T-helper 2 cell treated with Interferon-gamma antibody and Interleukin-4, amounts not matched to agents 5 μg/mL and 100 μg/mL, for 36 hours (primary cell): ENCODE results near the gene RASGRF2.

Source experiments
- DNase-seq: peaks from one replicate; pipeline ENCODE4 v3.0.0; 2021; ENCODE audit warnings: low spot score
- H3K27ac Mint-ChIP-seq: one replicate; pipeline ENCODE4 v1.8.0; 2021; ENCODE audit warnings: mild to moderate bottlenecking, mixed read lengths
- H3K27me3 Mint-ChIP-seq: one replicate; pipeline ENCODE4 v1.8.0; 2021; ENCODE audit warnings: low read depth, mixed read lengths
- H3K36me3 Mint-ChIP-seq: one replicate; pipeline ENCODE4 v1.8.0; 2021; ENCODE audit warnings: low read depth, mixed read lengths
- H3K4me1 Mint-ChIP-seq: one replicate; pipeline ENCODE4 v1.8.0; 2021; ENCODE audit warnings: low read depth, mixed read lengths
- H3K4me3 Mint-ChIP-seq: one replicate; pipeline ENCODE4 v1.8.0; 2022; ENCODE audit warnings: mild to moderate bottlenecking, moderate library complexity, mixed read lengths
- H3K9me3 Mint-ChIP-seq: one replicate; pipeline ENCODE4 v1.8.0; 2021; ENCODE audit warnings: mixed read lengths

Gene RASGRF2

DNA sequence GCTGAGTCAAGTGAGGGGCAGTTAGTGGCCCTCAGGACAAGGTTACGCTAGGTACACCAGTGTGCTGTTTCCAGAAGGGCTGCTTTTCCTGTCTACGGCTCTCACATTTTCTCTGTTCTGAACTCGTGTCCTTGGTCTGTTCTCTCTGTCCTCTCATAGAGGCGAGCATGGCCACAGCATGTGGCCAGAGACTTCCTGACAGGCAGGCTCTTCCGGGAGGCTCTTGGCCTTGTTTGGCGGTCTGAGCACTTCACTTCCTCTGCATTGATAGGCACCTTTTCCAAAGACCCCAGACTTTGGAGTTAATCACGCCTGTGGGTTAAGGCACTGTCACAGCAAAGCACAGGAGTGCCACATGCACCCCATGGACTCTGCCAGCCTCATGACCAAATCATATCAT lies 274.1 kb downstream of the RASGRF2 start:
- H3K36me3 Mint-ChIP-seq: no peaks in the 10 kb centered on the region
- H3K9me3 Mint-ChIP-seq: no peaks in the 10 kb centered on the region
- H3K4me3 Mint-ChIP-seq: no peak overlapping the region
- no peaks in the 10 kb centered on the region for H3K27me3 Mint-ChIP-seq
- DNase-seq: no peak
- H3K27ac Mint-ChIP-seq: peak overlapping the region; percentile 31
- peaks cover 15% of the 10 kb centered on the region for H3K4me1 Mint-ChIP-seq

DNA sequence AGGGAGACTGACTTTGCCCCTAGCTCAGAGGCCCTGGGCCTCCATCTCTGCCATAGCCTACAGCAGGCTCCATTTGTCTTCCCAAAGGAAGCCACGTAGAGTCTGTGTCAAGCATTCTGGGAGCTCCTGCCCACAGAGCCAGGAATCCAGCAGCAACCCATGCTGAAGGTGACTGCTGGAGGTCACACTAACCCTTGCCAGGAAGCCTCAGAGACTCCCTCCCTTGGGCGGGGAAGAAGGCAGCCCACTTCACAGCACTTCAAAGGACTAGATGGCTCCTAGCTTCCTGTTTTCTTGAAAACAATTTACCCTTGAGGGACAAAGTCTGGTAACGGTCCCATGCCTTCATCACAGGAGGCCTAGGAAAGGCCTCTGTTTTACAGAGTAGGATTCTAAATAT lies 274.6 kb downstream of the RASGRF2 start:
- DNase-seq: no peak
- Mint-ChIP-seq H3K4me1 (peaks cover 15% of the 10 kb centered on the region), H3K9me3 (no peaks in the 10 kb centered on the region), H3K4me3 (no peak overlapping the region), H3K27me3 (no peaks in the 10 kb centered on the region), H3K36me3 (no peaks in the 10 kb centered on the region), H3K27ac (peak overlapping the region; percentile 31)

DNA sequence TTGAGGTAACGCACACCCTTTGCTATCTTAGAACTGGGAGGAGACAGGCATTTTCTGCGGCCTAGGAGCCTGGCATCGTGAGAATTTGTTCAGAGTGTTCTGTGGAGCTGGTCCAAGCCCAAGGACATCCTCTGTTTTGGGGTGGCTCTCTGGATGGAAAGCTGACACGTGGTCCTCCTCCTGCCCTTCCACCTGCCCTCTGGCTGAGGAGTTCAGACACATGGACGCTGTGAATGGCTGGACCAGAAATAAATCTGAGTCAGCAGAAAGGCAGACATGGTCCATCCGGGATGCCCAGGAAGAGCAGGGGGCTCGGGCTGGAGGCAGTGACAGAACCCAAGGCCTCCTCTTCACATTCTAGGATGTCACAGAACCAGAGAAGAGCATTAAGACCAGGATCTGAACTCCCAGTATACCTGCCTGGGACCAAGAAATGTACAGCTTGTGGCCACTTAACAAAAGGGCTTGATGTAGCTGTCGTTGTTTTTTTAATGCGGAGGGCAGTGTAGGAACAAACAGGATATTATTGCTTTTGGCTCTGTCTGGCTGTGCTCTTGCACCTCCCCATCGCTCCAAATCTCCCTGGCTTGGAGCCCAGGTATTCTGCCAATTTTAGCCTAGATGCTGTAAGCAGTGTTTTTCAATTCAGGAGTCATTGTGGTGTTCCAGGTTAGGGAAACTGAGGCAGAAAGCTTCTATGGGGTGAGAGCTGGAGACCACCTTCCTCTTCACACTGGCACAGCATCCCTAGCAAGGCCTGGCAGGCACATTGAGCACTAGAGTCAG lies 275.3 kb downstream of the RASGRF2 start:
- Mint-ChIP-seq H3K4me1 (peaks cover 13% of the 10 kb centered on the region), H3K4me3 (no peak overlapping the region), H3K36me3 (no peaks in the 10 kb centered on the region), H3K27ac (peak overlapping the region; percentile 31), H3K9me3 (no peaks in the 10 kb centered on the region), H3K27me3 (no peaks in the 10 kb centered on the region)
- no peak for DNase-seq

DNA sequence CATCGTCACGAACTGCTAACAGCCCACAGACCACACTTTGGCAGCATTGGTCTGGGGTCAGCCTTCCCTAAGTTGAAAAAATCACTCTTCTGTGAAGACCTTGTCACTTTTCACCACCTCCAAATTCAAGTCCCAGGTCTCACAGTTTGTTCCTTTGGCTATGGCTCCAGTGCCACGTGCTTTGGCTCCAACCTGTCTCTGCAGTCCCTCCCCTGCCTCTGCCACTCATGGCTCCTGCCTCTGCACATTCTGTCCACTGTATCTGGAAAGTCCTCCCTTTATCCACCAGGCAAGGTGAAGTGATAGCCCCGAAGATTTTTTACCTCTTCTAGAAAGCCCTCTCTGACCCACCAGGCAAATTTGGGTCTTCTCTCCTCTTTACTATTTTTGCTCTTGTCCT lies 278.3 kb downstream of the RASGRF2 start:
- H3K9me3 Mint-ChIP-seq: no peaks in the 10 kb centered on the region
- H3K27ac Mint-ChIP-seq: no peak overlapping the region

DNA sequence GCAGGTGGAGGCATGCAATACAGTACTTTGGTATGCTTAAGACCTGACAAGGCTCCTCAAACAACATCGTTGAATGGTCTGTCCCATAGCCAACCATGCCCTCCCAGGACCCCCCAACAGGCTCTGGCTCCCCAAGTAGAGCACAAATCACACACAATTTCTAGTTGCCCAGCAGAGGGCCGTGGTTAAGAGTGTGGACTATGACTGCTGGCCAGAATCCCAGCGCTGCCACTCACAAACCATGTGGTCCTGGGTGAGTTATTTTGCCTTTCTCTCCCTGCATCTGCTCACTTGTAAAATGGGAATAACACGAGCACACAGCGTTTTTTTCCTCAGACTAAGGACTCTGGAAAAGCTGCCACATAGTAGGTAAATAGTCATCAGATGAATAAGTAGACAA lies 279.4 kb downstream of the RASGRF2 start:
- Mint-ChIP-seq H3K27me3 (no peaks in the 10 kb centered on the region), H3K4me3 (no peak overlapping the region), H3K27ac (no peak overlapping the region), H3K4me1 (peaks cover 8% of the 10 kb centered on the region), H3K9me3 (no peaks in the 10 kb centered on the region), H3K36me3 (no peaks in the 10 kb centered on the region)
- no peak for DNase-seq

More for the DNA sequence above, 278.3 kb downstream of the RASGRF2 start:
- Mint-ChIP-seq H3K4me1 (peaks cover 12% of the 10 kb centered on the region), H3K27me3 (no peaks in the 10 kb centered on the region), H3K4me3 (no peak overlapping the region), H3K36me3 (no peaks in the 10 kb centered on the region)
- DNase-seq: no peak

DNA sequence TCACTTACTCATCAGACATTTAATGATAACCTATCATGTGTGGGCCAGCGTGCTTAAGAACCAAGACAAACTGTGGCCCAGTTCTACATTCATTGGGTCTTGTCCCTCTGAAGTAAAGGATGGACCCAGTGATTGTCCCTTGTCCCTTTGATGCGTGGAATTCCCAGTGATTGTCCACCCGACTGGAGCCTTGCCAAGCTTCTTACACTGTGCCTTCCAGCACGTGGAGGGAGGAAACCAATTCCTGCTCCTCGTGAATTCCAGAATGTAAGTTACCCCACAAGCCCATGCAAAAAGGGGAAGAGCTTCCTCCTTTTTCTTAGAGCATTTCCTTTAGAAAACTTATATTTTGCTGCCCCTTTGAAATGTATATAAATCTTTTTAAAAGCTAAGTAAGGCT lies 280.8 kb downstream of the RASGRF2 start:
- no peak overlapping the region for H3K4me3 Mint-ChIP-seq
- H3K36me3 Mint-ChIP-seq: no peaks in the 10 kb centered on the region
- H3K27me3 Mint-ChIP-seq: no peaks in the 10 kb centered on the region
- DNase-seq: no peak
- H3K27ac Mint-ChIP-seq: no peak overlapping the region
- no peaks in the 10 kb centered on the region for H3K4me1 Mint-ChIP-seq
- H3K9me3 Mint-ChIP-seq: no peaks in the 10 kb centered on the region

DNA sequence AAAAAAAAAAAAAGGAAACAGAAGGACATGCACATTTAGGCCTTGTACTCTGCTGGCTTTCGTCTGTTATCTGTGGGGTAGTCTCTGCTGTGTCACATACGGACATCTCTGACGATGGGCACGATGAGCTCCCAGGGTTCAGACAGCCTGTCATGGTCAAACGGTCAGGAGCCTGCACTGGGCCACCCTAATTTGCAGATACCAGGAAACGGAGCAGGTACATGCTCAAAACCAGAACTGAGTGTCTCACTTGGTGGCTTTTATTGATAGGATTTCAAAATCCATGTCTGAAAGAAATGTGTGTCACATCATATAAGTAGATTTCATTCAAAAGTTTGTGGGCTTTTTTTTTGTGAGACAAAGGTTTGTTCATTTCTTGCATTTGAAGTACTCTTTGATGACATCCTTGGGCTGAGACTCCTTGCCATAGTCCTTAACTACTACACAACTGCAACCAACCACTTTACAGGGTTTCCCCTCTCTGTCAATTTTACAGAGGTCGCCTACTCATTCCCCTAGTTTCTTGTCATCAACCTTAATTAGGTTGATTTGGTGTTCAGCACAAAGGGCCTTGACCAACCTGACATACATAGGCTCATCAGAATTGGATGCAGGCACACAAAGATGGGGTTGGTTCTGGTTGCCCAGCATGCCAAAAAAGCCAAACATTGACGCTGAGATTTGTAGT lies 281.9 kb downstream of the RASGRF2 start:
- Mint-ChIP-seq H3K27me3 (no peaks in the 10 kb centered on the region), H3K9me3 (no peaks in the 10 kb centered on the region), H3K4me1 (no peaks in the 10 kb centered on the region), H3K27ac (no peak overlapping the region), H3K4me3 (no peak overlapping the region), H3K36me3 (no peaks in the 10 kb centered on the region)
- DNase-seq: no peak

DNA sequence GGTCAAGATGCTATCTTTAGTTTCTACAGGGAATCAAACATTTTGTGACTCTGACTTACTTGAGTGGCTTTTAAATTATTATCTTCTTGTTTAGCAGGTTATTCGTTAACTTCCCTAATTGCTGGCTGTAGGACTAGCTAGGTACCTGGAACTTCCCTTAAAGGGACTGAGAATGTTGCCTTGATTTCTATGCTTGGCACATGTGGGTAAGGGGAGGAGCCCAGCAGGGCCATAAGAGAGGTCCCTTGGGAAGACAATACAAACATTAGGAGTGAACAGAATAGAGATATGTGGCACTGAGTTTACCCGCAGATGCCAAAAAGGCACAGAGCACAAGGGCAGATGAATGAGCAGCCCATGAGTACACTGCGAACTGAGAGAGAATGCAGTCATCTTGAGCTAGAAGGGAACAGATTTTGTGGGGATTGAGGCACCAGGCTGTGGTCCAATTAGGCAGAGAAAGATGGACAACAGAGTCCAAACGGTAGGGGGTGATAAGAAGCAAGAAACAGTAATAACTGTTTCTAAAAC lies 282.8 kb downstream of the RASGRF2 start:
- H3K9me3 Mint-ChIP-seq: no peaks in the 10 kb centered on the region
- H3K27me3 Mint-ChIP-seq: no peaks in the 10 kb centered on the region
- H3K4me1 Mint-ChIP-seq: no peaks in the 10 kb centered on the region
- no peak overlapping the region for H3K4me3 Mint-ChIP-seq
- no peak for DNase-seq
- H3K36me3 Mint-ChIP-seq: no peaks in the 10 kb centered on the region
- H3K27ac Mint-ChIP-seq: no peak overlapping the region

DNA sequence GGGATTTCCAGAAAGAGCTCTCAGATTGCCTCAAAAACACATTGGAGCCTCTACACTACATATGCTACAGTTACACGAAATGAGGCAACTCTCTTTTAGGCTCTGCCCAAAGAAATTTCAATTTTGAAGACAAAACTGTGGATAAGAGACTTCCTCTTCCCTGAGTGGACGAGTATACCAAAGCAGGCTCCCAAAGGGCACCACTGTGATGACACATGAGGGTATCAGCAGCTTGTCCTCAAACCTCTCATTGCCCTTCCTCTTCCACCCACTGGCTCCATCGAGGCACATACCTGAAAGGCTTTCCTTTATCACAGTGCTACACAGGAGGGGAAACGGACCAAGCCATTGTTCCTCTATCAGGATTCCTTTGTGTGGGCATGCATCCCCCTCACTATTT lies 284.3 kb downstream of the RASGRF2 start:
- H3K27me3 Mint-ChIP-seq: no peaks in the 10 kb centered on the region
- no peaks in the 10 kb centered on the region for H3K36me3 Mint-ChIP-seq
- H3K27ac Mint-ChIP-seq: no peak overlapping the region
- no peak overlapping the region for H3K4me3 Mint-ChIP-seq
- H3K4me1 Mint-ChIP-seq: no peaks in the 10 kb centered on the region
- no peak for DNase-seq
- no peaks in the 10 kb centered on the region for H3K9me3 Mint-ChIP-seq

DNA sequence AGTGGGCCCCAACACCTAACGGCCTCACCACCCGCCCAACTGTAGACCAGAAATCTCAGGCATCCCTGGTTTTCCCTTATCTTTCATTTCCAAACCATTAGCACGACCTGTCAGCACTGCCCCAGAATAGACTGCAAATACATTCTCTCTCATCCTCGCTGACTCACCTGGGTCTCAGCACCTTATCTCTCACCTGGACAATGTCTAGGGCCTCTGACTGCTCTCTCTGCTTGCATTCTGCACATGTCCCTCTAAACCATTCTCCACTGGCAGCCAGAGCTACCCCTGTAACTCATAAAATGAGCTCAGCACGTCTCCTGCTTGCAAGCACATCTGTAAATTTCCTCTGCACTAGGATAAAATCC lies 285.7 kb downstream of the RASGRF2 start:
- H3K27ac Mint-ChIP-seq: no peak overlapping the region

DNA sequence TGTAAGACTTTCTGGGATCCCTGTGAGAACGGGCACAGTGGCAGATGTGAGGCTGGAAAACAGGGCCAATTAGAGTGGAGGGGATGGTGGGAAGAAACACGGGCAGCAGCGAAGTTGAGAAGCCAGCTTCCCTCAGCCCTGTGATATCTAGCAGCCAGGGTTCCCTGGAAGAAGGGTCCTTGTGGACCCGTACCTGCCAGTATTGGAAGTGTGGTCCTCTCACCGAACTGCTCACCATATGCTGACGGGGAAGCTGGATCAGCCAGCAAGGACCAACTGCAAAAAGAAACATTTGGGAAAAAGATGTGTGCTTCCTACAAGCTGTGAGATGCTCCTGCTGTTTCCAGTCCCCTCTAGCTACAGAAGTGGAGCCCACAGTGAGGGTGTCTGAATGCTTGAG lies 286.5 kb downstream of the RASGRF2 start:
- no peak overlapping the region for H3K4me3 Mint-ChIP-seq
- no peaks in the 10 kb centered on the region for H3K9me3 Mint-ChIP-seq
- H3K27me3 Mint-ChIP-seq: no peaks in the 10 kb centered on the region
- no peaks in the 10 kb centered on the region for H3K36me3 Mint-ChIP-seq
- no peaks in the 10 kb centered on the region for H3K4me1 Mint-ChIP-seq
- no peak for DNase-seq
- H3K27ac Mint-ChIP-seq: no peak overlapping the region

More for the DNA sequence above, 285.7 kb downstream of the RASGRF2 start:
- no peak overlapping the region for H3K4me3 Mint-ChIP-seq
- no peaks in the 10 kb centered on the region for H3K36me3 Mint-ChIP-seq
- no peak for DNase-seq
- no peaks in the 10 kb centered on the region for H3K9me3 Mint-ChIP-seq
- H3K27me3 Mint-ChIP-seq: no peaks in the 10 kb centered on the region
- no peaks in the 10 kb centered on the region for H3K4me1 Mint-ChIP-seq

DNA sequence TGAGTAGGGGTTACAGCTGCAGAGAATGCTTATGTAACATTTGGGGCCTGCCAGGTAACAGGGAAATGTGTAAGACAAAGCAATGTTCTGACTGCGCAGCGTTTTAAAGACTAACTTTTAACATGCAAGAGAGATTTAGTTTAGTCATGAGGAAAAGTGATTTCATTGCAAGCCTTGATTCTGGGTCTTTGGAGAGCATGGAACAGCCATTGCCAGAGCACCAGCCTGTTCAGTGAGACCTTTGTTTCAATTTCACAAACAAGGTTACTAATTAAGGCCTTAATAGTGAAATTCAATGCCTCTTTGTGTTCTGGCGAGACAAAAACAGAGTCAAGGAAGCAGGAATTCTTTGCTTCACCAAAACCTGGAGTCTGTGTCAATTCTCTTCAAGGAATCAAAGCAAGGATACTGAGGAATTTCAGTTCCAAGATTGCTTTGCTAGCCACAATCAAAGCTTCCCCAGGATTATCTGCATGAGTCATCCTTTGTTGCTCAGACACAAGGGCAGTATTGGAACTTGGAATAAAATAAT lies 287.3 kb downstream of the RASGRF2 start:
- Mint-ChIP-seq H3K4me1 (no peaks in the 10 kb centered on the region), H3K27me3 (no peaks in the 10 kb centered on the region), H3K27ac (no peak overlapping the region), H3K4me3 (no peak overlapping the region), H3K9me3 (no peaks in the 10 kb centered on the region), H3K36me3 (no peaks in the 10 kb centered on the region)
- DNase-seq: no peak

DNA sequence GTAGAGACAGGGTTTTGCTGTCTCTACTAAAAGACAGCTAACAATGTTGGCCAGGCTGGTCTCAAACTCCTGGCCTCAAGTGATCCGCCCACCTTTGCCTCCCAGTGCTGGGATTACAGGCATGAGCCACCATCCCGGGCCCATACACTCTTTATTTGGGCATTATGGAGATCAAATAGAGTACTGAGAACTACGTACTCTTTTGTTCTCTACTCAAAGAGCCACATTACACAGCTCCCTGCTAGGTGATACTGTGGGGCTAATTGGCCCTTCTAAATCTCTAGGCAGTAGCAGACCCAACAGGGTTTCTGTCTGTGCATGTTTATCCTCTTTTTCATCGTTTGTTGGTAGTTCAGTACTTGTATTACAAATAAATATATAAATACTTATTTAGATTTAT lies 289.1 kb downstream of the RASGRF2 start:
- no peaks in the 10 kb centered on the region for H3K9me3 Mint-ChIP-seq
- no peak for DNase-seq
- no peaks in the 10 kb centered on the region for H3K27me3 Mint-ChIP-seq
- no peaks in the 10 kb centered on the region for H3K36me3 Mint-ChIP-seq
- H3K4me3 Mint-ChIP-seq: no peak overlapping the region
- no peak overlapping the region for H3K27ac Mint-ChIP-seq
- H3K4me1 Mint-ChIP-seq: no peaks in the 10 kb centered on the region

DNA sequence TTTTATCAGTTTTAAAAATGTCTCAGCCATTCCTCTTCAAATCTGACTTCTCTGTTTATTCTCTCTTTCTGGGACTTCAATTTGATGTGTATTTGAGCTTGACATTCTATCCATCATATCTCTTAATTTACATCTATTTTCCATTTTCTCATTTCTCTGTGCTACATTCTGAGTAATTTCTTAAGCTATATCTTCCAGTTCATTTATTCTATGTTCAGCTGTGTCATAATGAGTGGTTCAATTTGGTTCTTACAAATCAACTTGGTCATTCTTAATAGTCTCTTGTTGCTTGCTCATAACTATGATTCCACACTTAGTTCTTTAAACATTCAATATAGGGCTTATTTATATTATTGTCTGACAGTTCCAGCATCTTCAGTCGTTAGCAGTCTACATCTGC lies 289.8 kb downstream of the RASGRF2 start:
- DNase-seq: no peak
- no peaks in the 10 kb centered on the region for H3K9me3 Mint-ChIP-seq
- no peak overlapping the region for H3K4me3 Mint-ChIP-seq
- H3K36me3 Mint-ChIP-seq: no peaks in the 10 kb centered on the region
- H3K27ac Mint-ChIP-seq: no peak overlapping the region
- no peaks in the 10 kb centered on the region for H3K27me3 Mint-ChIP-seq
- H3K4me1 Mint-ChIP-seq: no peaks in the 10 kb centered on the region
